Chondrocyte (in vitro differentiated cells): ENCODE measurements around the gene CSNK1A1. TPM values are rescaled to one million over a fixed set of nuclear protein-coding genes. Genes with fewer than 3 reads are reported as not detected.
A peak's percentile ranks its signal among the peaks of the same experiment; 100 is the strongest.
"Not testable (repeated sequence)": the region's sequence is repeated elsewhere in the genome, so short reads cannot be mapped to it uniquely, and the experiment has no call there.

Experiments used
- DNase-seq: peaks from one replicate; pipeline ENCODE4 v3.0.0; 2021; ENCODE audit warnings: mixed read lengths, low spot score
- H3K27ac Mint-ChIP-seq: one replicate; pipeline ENCODE4 v1.8.0; 2021; ENCODE audit warnings: mild to moderate bottlenecking, moderate library complexity, mixed read lengths; ENCODE audit not compliant: unreplicated experiment
- H3K27me3 Mint-ChIP-seq: 2 replicates; pipeline ENCODE4 v1.8.0; 2021; ENCODE audit warnings: low read depth, mixed read lengths
- H3K36me3 Mint-ChIP-seq: 2 replicates; pipeline ENCODE4 v1.8.0; 2021; ENCODE audit warnings: low read depth, mixed read lengths
- H3K4me1 Mint-ChIP-seq: 2 replicates; pipeline ENCODE4 v1.8.0; 2021; ENCODE audit warnings: low read depth, mild to moderate bottlenecking, mixed read lengths
- H3K4me3 Mint-ChIP-seq: one replicate; pipeline ENCODE4 v1.8.0; 2021; ENCODE audit warnings: mild to moderate bottlenecking, moderate library complexity, mixed read lengths; ENCODE audit not compliant: unreplicated experiment
- H3K9me3 Mint-ChIP-seq: 2 replicates; pipeline ENCODE4 v1.8.0; 2021; ENCODE audit warnings: low read depth, mixed read lengths
- CTCF ChIP-seq: fragments of 200-600 bp; sonication (generic); IDR thresholded peaks from 2 replicates; pipeline ENCODE4 v1.5.0; 2021; ENCODE audit warnings: antibody characterized with exemption, mild to moderate bottlenecking, moderate library complexity
- total RNA-seq: library from RNA; stranded (reverse); gene quantifications from 3 replicates; pipeline ENCODE4 v1.2.1, GENCODE V29; 2021

The CSNK1A1 gene
- total RNA-seq, 1 donor from 2014 or later, result 214 TPM

GRCh38 chr5:149575131-149575530, 23.9 kb upstream of the CSNK1A1 start:
- Mint-ChIP-seq H3K4me3 (no peak overlapping the region), H3K27ac (no peak overlapping the region), H3K9me3 (no peaks in the 10 kb centered on the region), H3K36me3 (no peaks in the 10 kb centered on the region), H3K4me1 (peaks cover 17% of the 10 kb centered on the region), H3K27me3 (no peaks in the 10 kb centered on the region)
- no peak for DNase-seq
- TF ChIP-seq CTCF, result no peak

GRCh38 chr5:149572576-149573231, 21.5 kb upstream of the CSNK1A1 start:
- no peaks in the 10 kb centered on the region for H3K4me1 Mint-ChIP-seq
- DNase-seq, result no peak
- TF ChIP-seq CTCF, result no peak
- no peak overlapping the region for H3K27ac Mint-ChIP-seq
- H3K9me3 Mint-ChIP-seq, result no peaks in the 10 kb centered on the region
- no peaks in the 10 kb centered on the region for H3K36me3 Mint-ChIP-seq
- no peak overlapping the region for H3K4me3 Mint-ChIP-seq
- H3K27me3 Mint-ChIP-seq, result no peaks in the 10 kb centered on the region

GRCh38 chr5:149572170-149572569, 20.9 kb upstream of the CSNK1A1 start:
- H3K36me3 Mint-ChIP-seq, result no peaks in the 10 kb centered on the region
- H3K4me1 Mint-ChIP-seq, result no peaks in the 10 kb centered on the region
- no peak overlapping the region for H3K4me3 Mint-ChIP-seq
- no peaks in the 10 kb centered on the region for H3K27me3 Mint-ChIP-seq
- no peak for DNase-seq
- H3K9me3 Mint-ChIP-seq, result no peaks in the 10 kb centered on the region
- TF ChIP-seq CTCF, result no peak
- no peak overlapping the region for H3K27ac Mint-ChIP-seq

- Mint-ChIP-seq H3K36me3 (no peaks in the 10 kb centered on the region), H3K4me1 (peaks cover 22% of the 10 kb centered on the region), H3K9me3 (no peaks in the 10 kb centered on the region), H3K27ac (no peak overlapping the region), H3K27me3 (no peaks in the 10 kb centered on the region), H3K4me3 (no peak overlapping the region)
- no peak for TF ChIP-seq CTCF
- no peak for DNase-seq
Observed at GRCh38 chr5:149567226-149567625, 16.0 kb upstream of the CSNK1A1 start.

GRCh38 chr5:149564542-149565140, 13.4 kb upstream of the CSNK1A1 start:
- not testable (repeated sequence) for H3K4me3 Mint-ChIP-seq, H3K27me3 Mint-ChIP-seq, DNase-seq, H3K36me3 Mint-ChIP-seq, H3K9me3 Mint-ChIP-seq
- TF ChIP-seq CTCF, result peak; percentile 87
- H3K4me1 Mint-ChIP-seq, result peaks cover 34% of the 10 kb centered on the region
- peak overlapping the region; percentile 63 for H3K27ac Mint-ChIP-seq
